Neuronal stem cell (in vitro differentiated cells): Measurements from ENCODE around the gene KCNH6.

Experiments used
- DNase-seq: peaks from one replicate; pipeline ENCODE4 v3.0.0-alpha.2; 2013; ENCODE audit warnings: low spot score
- H2AFZ ChIP-seq: one replicate; pipeline ENCODE4 v1.6.1; 2013; ENCODE audit warnings: mild to moderate bottlenecking, low read length, inconsistent platforms
- H2AK5ac ChIP-seq: 2 replicates; pipeline ENCODE4 v1.6.1; 2013; ENCODE audit warnings: low read depth, mild to moderate bottlenecking, inconsistent platforms, low read length, moderate library complexity, mixed read lengths
- H2BK120ac ChIP-seq: 2 replicates; pipeline ENCODE4 v1.6.1; 2013; ENCODE audit warnings: low read depth, mild to moderate bottlenecking, inconsistent platforms, low read length, moderate library complexity, mixed read lengths
- H2BK12ac ChIP-seq: one replicate; pipeline ENCODE4 v1.6.1; 2013; ENCODE audit warnings: low read length, inconsistent platforms
- H2BK15ac ChIP-seq: 2 replicates; pipeline ENCODE4 v1.6.1; 2013; ENCODE audit warnings: mild to moderate bottlenecking, low read length, inconsistent platforms, mixed read lengths
- H2BK5ac ChIP-seq: one replicate; pipeline ENCODE4 v1.6.1; 2013; ENCODE audit warnings: inconsistent platforms, mild to moderate bottlenecking, low read length, moderate library complexity
- H3K14ac ChIP-seq: one replicate; pipeline ENCODE4 v1.6.1; 2013; ENCODE audit warnings: low read length, inconsistent platforms
- H3K18ac ChIP-seq: 2 replicates; pipeline ENCODE4 v1.6.1; 2013; ENCODE audit warnings: low read length, inconsistent platforms
- H3K23ac ChIP-seq: 2 replicates; pipeline ENCODE4 v1.6.1; 2013; ENCODE audit warnings: low read depth, mild to moderate bottlenecking, mixed read lengths, low read length, inconsistent platforms; ENCODE audit not compliant: poor library complexity
- H3K27ac ChIP-seq: replicated peaks from 3 replicates; pipeline ENCODE4 v1.5.1; 2013; ENCODE audit warnings: low read length, inconsistent platforms
- H3K27me3 ChIP-seq, 3 experiments: 2 replicates each; pipeline ENCODE4 v1.6.1; 2013; ENCODE audit warnings: low read length in 3 of 3, mild to moderate bottlenecking in 2 of 3, inconsistent platforms in 1 of 3, low read depth in 1 of 3, mixed read lengths in 1 of 3, moderate library complexity in 1 of 3; ENCODE audit not compliant: control insufficient read depth in 3 of 3, insufficient read depth in 3 of 3
- H3K36me3 ChIP-seq, 2 donors: replicated peaks in 1 of 2; 2 replicates each; pipeline ENCODE4 v1.6.1; 2013; ENCODE audit warnings: low read length in 2 of 2; ENCODE audit not compliant: control insufficient read depth in 2 of 2, insufficient read depth in 2 of 2
- H3K4ac ChIP-seq: 2 replicates; pipeline ENCODE4 v1.6.1; 2013; ENCODE audit warnings: inconsistent platforms, mild to moderate bottlenecking, low read length, moderate library complexity
- H3K4me1 ChIP-seq, 2 donors: 1 replicate in 1 of 2; 2 replicates in 1 of 2; pipeline ENCODE4 v1.6.1; 2013; ENCODE audit warnings: low read length in 2 of 2, low read depth in 1 of 2; ENCODE audit not compliant: control insufficient read depth in 2 of 2, insufficient read depth in 1 of 2
- H3K4me2 ChIP-seq: one replicate; pipeline ENCODE4 v1.6.1; 2013; ENCODE audit warnings: mild to moderate bottlenecking, low read length, inconsistent platforms; ENCODE audit not compliant: insufficient read depth, poor library complexity, severe bottlenecking
- H3K4me3 ChIP-seq, 2 donors: 2 replicates each; pipeline ENCODE4 v1.5.1; 2013; ENCODE audit warnings: low read length in 2 of 2, mild to moderate bottlenecking in 2 of 2, inconsistent platforms in 1 of 2, moderate library complexity in 1 of 2
- H3K79me1 ChIP-seq: one replicate; pipeline ENCODE4 v1.6.1; 2013; ENCODE audit warnings: low read depth, mild to moderate bottlenecking, inconsistent platforms, low read length, moderate library complexity
- H3K9ac ChIP-seq: one replicate; pipeline ENCODE4 v1.6.1; 2013; ENCODE audit warnings: mild to moderate bottlenecking, low read depth, low read length, inconsistent platforms; ENCODE audit not compliant: poor library complexity
- H3K9me3 ChIP-seq, 2 donors: replicated peaks in 1 of 2; 2 replicates each; pipeline versions ENCODE3 to v1.6.1; 2013; ENCODE audit warnings: low read length in 2 of 2, mild to moderate bottlenecking in 2 of 2, inconsistent platforms in 1 of 2, low read depth in 1 of 2, mixed read lengths in 1 of 2, moderate library complexity in 1 of 2; ENCODE audit not compliant: control insufficient read depth in 2 of 2, insufficient read depth in 1 of 2
- H4K8ac ChIP-seq: one replicate; pipeline ENCODE4 v1.6.1; 2013; ENCODE audit warnings: low read depth, mild to moderate bottlenecking, inconsistent platforms, low read length, moderate library complexity
- H4K91ac ChIP-seq: one replicate; pipeline ENCODE4 v1.6.1; 2013; ENCODE audit warnings: low read length, low read depth, mild to moderate bottlenecking, inconsistent platforms; ENCODE audit not compliant: poor library complexity
- WGBS, 2 donors: extraction: QIAGEN DNeasy Blood & Tissue Kit; methylation state at CpG; one replicate each; pipeline ENCODE4 v1.1.7; 2013; ENCODE audit warnings: missing lambda C conversion rate in 2 of 2, mixed read lengths in 1 of 2; ENCODE audit not compliant: insufficient read length in 2 of 2, insufficient replicate concordance in 1 of 2; ENCODE audit errors: extremely low coverage in 2 of 2; 5-methylcytosine and 5-hydroxymethylcytosine counted together

KCNH6 gene

DNA sequence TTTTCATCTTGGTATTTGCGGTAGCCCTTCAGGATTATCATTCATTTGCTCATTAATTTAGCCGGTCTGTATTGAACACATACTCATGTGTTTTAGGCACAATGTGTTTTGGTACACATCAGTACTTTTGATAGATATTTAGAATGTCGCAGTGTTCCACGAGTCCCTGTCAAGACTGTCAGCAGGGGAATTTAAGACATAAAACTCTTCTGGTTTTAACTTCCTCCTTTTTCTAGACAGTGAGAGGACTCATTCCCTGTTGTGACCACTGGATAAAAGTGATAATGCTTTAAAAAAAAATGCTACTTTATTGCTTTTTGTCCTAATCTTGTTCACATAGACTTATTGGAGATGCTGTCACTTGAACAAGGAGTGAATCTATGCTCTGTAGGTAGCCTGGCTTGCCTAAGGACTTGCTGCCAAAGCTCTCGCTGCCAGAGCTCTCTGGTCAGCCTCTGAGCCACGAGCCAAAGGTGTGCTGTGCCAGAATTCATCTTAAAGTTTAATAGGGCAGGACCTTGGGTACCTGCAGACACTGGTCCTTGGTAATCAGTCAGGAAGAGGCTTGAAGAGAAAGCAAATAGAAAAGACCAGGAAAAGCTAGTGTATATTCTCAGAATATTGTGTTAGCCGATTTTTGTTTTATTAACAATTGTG, 32.5 kb downstream of the KCNH6 start:
- no CpG with 5 or more reads among the region's 7 CpGs for WGBS, 2 donors
- no peak overlapping the region for H4K8ac ChIP-seq
- no peak overlapping the region for H2BK120ac ChIP-seq
- H3K4me1 ChIP-seq = peaks cover 4 to 12% of the 10 kb centered on the region in 2 donors
- no peak overlapping the region for H2AFZ ChIP-seq
- H3K9ac ChIP-seq = no peak overlapping the region
- no peak overlapping the region for H2BK12ac ChIP-seq
- no peak overlapping the region for H3K4me2 ChIP-seq
- no peak overlapping the region for H2BK15ac ChIP-seq
- H3K18ac ChIP-seq = no peak overlapping the region
- no peak overlapping the region for H3K14ac ChIP-seq
- no peak for DNase-seq
- no peak overlapping the region for H3K4me3 ChIP-seq
- H3K9me3 ChIP-seq = no peaks in the 10 kb centered on the region
- no peaks in the 10 kb centered on the region for H3K27me3 ChIP-seq
- no peak overlapping the region for H4K91ac ChIP-seq
- H3K4ac ChIP-seq = no peak overlapping the region
- H3K79me1 ChIP-seq = peaks cover 10% of the 10 kb centered on the region
- no peak overlapping the region for H3K27ac ChIP-seq
- H3K23ac ChIP-seq = no peak overlapping the region
- H2BK5ac ChIP-seq = no peak overlapping the region
- peaks cover 3 to 37% of the 10 kb centered on the region in 2 donors for H3K36me3 ChIP-seq
- no peak overlapping the region for H2AK5ac ChIP-seq

DNA sequence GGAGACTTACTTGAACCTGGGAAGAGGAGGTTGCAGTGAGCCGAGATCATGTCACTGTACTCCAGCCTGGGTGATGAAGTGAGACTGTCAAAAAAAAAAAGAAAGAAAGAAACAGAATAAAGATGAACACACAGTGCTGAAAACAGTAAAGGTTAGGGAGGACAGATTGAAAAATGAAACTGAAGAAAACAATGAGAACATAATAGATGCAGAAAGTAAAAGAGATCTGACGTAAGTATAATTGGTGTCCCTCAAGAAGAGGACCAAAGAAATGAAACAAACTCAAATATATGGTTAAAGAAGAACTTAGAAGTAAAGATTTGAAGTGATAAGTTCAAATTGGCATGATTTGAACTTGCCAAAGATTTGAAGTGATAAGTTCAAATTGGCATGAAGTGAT, 34.3 kb downstream of the KCNH6 start:
- H2AK5ac ChIP-seq = no peak overlapping the region
- no peak overlapping the region for H3K4me2 ChIP-seq
- H4K8ac ChIP-seq = no peak overlapping the region
- no peaks in the 10 kb centered on the region for H3K27me3 ChIP-seq
- H3K4ac ChIP-seq = no peak overlapping the region
- no peak overlapping the region for H2BK12ac ChIP-seq
- no peak overlapping the region for H3K9ac ChIP-seq
- no peak overlapping the region for H3K18ac ChIP-seq
- H2BK120ac ChIP-seq = no peak overlapping the region
- H2BK15ac ChIP-seq = no peak overlapping the region
- H3K36me3 ChIP-seq = peaks cover 3 to 35% of the 10 kb centered on the region in 2 donors
- H2AFZ ChIP-seq = no peak overlapping the region
- no peak overlapping the region for H3K4me3 ChIP-seq
- peaks cover 0 to 9% of the 10 kb centered on the region in 2 donors for H3K4me1 ChIP-seq
- no peak overlapping the region for H3K27ac ChIP-seq
- no peak for DNase-seq
- no peak overlapping the region for H3K23ac ChIP-seq
- no peak overlapping the region for H4K91ac ChIP-seq
- H3K9me3 ChIP-seq = no peaks in the 10 kb centered on the region
- no peak overlapping the region for H2BK5ac ChIP-seq
- no peak overlapping the region for H3K14ac ChIP-seq
- WGBS, 2 donors = no CpG with 5 or more reads among the region's 2 CpGs
- H3K79me1 ChIP-seq = peaks cover 10% of the 10 kb centered on the region

DNA sequence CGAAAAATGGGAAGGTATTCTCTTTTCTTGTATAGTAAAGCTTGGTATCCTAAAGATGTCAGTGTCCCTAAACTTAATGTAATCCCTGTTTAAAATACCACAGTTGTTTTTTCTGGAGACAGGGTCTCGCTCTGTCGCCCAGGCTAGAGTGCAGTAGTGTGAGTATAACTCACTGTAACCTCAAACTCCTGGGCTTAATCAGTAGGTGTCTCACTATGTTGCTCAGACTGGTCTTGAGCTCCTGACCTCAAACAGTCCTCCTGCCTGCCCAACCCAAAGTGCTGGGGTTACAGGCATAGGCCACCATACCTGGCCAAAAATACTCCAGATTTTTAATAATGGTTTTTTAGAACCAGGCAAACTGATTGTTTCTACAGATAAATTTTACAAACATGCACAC, 35.3 kb downstream of the KCNH6 start:
- Histone ChIP-seq H3K9ac (no peak overlapping the region), H2BK15ac (no peak overlapping the region), H3K9me3 (no peaks in the 10 kb centered on the region), H4K91ac (no peak overlapping the region), H2AK5ac (no peak overlapping the region), H3K4me3 (no peak overlapping the region), H3K18ac (no peak overlapping the region), H3K27ac (no peak overlapping the region), H2AFZ (no peak overlapping the region), H3K14ac (no peak overlapping the region), H3K4ac (no peak overlapping the region), H2BK5ac (no peak overlapping the region), H3K27me3 (no peaks in the 10 kb centered on the region), H4K8ac (no peak overlapping the region), H2BK12ac (no peak overlapping the region), H2BK120ac (no peak overlapping the region), H3K4me2 (no peak overlapping the region), H3K4me1 (peaks cover 0 to 1% of the 10 kb centered on the region in 2 donors), H3K23ac (no peak overlapping the region), H3K79me1 (peaks cover 9% of the 10 kb centered on the region), H3K36me3 (peaks cover 3 to 25% of the 10 kb centered on the region in 2 donors)
- WGBS, 2 donors = no CpG with 5 or more reads among the region's 3 CpGs
- no peak for DNase-seq

- no peaks in the 10 kb centered on the region for H3K4me1 ChIP-seq
- H3K36me3 ChIP-seq = peaks cover 0 to 9% of the 10 kb centered on the region in 2 donors
- H3K9ac ChIP-seq = no peak overlapping the region
- no peak overlapping the region for H4K8ac ChIP-seq
- H3K4ac ChIP-seq = no peak overlapping the region
- H3K18ac ChIP-seq = no peak overlapping the region
- no peak overlapping the region for H2BK120ac ChIP-seq
- H2BK5ac ChIP-seq = no peak overlapping the region
- no peak overlapping the region for H3K27ac ChIP-seq
- no peaks in the 10 kb centered on the region for H3K27me3 ChIP-seq
- H3K9me3 ChIP-seq = no peaks in the 10 kb centered on the region
- H3K79me1 ChIP-seq = peaks cover 8% of the 10 kb centered on the region
- no peak for DNase-seq
- H2BK12ac ChIP-seq = no peak overlapping the region
- H2BK15ac ChIP-seq = no peak overlapping the region
- H2AK5ac ChIP-seq = no peak overlapping the region
- no peak overlapping the region for H3K23ac ChIP-seq
- no peak overlapping the region for H3K4me2 ChIP-seq
- no peak overlapping the region for H3K4me3 ChIP-seq
- H4K91ac ChIP-seq = no peak overlapping the region
- no peak overlapping the region for H2AFZ ChIP-seq
- H3K14ac ChIP-seq = no peak overlapping the region
These were observed 38.7 kb downstream of the KCNH6 start for GRCh38 chr17:63561819-63562218.
